ENCODE data around the gene FANCE. TPM values are rescaled to one million over a fixed set of nuclear protein-coding genes. Genes with fewer than 3 reads are reported as not detected.

Gene FANCE
- total RNA-seq, 1 donor from 2014 or later: 7.8 TPM

- H3K4me1 Mint-ChIP-seq (ENCODE audit: unreplicated experiment): peaks cover 31% of the 10 kb centered on the region
- no peak for DNase-seq (ENCODE audit: extremely low spot score, unreplicated experiment)
- no peaks in the 10 kb centered on the region for H3K9me3 Mint-ChIP-seq (ENCODE audit: unreplicated experiment)
- H3K4me3 Mint-ChIP-seq (ENCODE audit: unreplicated experiment): peak overlapping the region; percentile 6
- H3K27ac Mint-ChIP-seq (ENCODE audit: unreplicated experiment): no peak overlapping the region
- no peaks in the 10 kb centered on the region for H3K27me3 Mint-ChIP-seq (ENCODE audit: unreplicated experiment)
- no peak for TF ChIP-seq CTCF (IDR thresholded peaks at IDR 0.05)
- H3K36me3 Mint-ChIP-seq (ENCODE audit: unreplicated experiment): peaks cover 11% of the 10 kb centered on the region
Measured at GRCh38 chr6:35454391-35455110, 2.4 kb downstream of the FANCE start.

GRCh38 chr6:35457907-35458306, 5.8 kb downstream of the FANCE start:
- no peaks in the 10 kb centered on the region for H3K9me3 Mint-ChIP-seq (ENCODE audit: unreplicated experiment)

GRCh38 chr6:35461270-35461669, 9.1 kb downstream of the FANCE start:
- no peak for DNase-seq (ENCODE audit: extremely low spot score, unreplicated experiment)
- Mint-ChIP-seq H3K4me1 (ENCODE audit: unreplicated experiment) (no peaks in the 10 kb centered on the region), H3K9me3 (ENCODE audit: unreplicated experiment) (no peaks in the 10 kb centered on the region), H3K27me3 (ENCODE audit: unreplicated experiment) (no peaks in the 10 kb centered on the region), H3K27ac (ENCODE audit: unreplicated experiment) (no peak overlapping the region), H3K4me3 (ENCODE audit: unreplicated experiment) (no peak overlapping the region), H3K36me3 (ENCODE audit: unreplicated experiment) (peaks cover 16% of the 10 kb centered on the region)
- TF ChIP-seq CTCF (IDR thresholded peaks at IDR 0.05): no peak

More at GRCh38 chr6:35457907-35458306, 5.8 kb downstream of the FANCE start:
- Mint-ChIP-seq H3K4me1 (ENCODE audit: unreplicated experiment) (peaks cover 26% of the 10 kb centered on the region), H3K36me3 (ENCODE audit: unreplicated experiment) (peaks cover 18% of the 10 kb centered on the region), H3K27ac (ENCODE audit: unreplicated experiment) (no peak overlapping the region), H3K27me3 (ENCODE audit: unreplicated experiment) (no peaks in the 10 kb centered on the region), H3K4me3 (ENCODE audit: unreplicated experiment) (no peak overlapping the region)
- no peak for TF ChIP-seq CTCF (IDR thresholded peaks at IDR 0.05)
- no peak for DNase-seq (ENCODE audit: extremely low spot score, unreplicated experiment)

- H3K9me3 Mint-ChIP-seq (ENCODE audit: unreplicated experiment): no peaks in the 10 kb centered on the region
- DNase-seq (ENCODE audit: extremely low spot score, unreplicated experiment): no peak
- H3K27me3 Mint-ChIP-seq (ENCODE audit: unreplicated experiment): no peaks in the 10 kb centered on the region
- peaks cover 7% of the 10 kb centered on the region for H3K4me1 Mint-ChIP-seq (ENCODE audit: unreplicated experiment)
- no peak overlapping the region for H3K4me3 Mint-ChIP-seq (ENCODE audit: unreplicated experiment)
- H3K36me3 Mint-ChIP-seq (ENCODE audit: unreplicated experiment): peaks cover 16% of the 10 kb centered on the region
- no peak overlapping the region for H3K27ac Mint-ChIP-seq (ENCODE audit: unreplicated experiment)
- TF ChIP-seq CTCF (IDR thresholded peaks at IDR 0.05): no peak
Measured at GRCh38 chr6:35463292-35463691, 11.2 kb downstream of the FANCE start.

- H3K27ac Mint-ChIP-seq (ENCODE audit: unreplicated experiment): no peak overlapping the region
- no peak for DNase-seq (ENCODE audit: extremely low spot score, unreplicated experiment)
- H3K36me3 Mint-ChIP-seq (ENCODE audit: unreplicated experiment): peaks cover 26% of the 10 kb centered on the region
- no peaks in the 10 kb centered on the region for H3K9me3 Mint-ChIP-seq (ENCODE audit: unreplicated experiment)
- no peak for TF ChIP-seq CTCF (IDR thresholded peaks at IDR 0.05)
- no peak overlapping the region for H3K4me3 Mint-ChIP-seq (ENCODE audit: unreplicated experiment)
- no peaks in the 10 kb centered on the region for H3K27me3 Mint-ChIP-seq (ENCODE audit: unreplicated experiment)
- peaks cover 21% of the 10 kb centered on the region for H3K4me1 Mint-ChIP-seq (ENCODE audit: unreplicated experiment)
Measured at GRCh38 chr6:35465646-35466045, 13.5 kb downstream of the FANCE start.
